PC-3 (cell line): ENCODE measurements around the gene LTBP1. TPM values are rescaled to one million over a fixed set of nuclear protein-coding genes. Genes with fewer than 3 reads are reported as not detected.

Experiments
- ATAC-seq: fragments of 200-7000 bp; cut with Tn5 transposase; 2 replicates; pipeline ENCODE4 v1.9.1; 2020; ENCODE audit warnings: mild to moderate bottlenecking, moderate library complexity
- BruUV-seq: library from RNA; stranded (reverse); fragments of 400-500 nt; replicated peaks from 2 replicates; lab custom pipeline; 2021; lab: Mats Ljungman, UMichigan
- CTCF ChIA-PET: fragments of 300-600 bp; sonication (Branson Sonifier 250); formaldehyde crosslinking; loops from one replicate; lab custom pipeline; 2022; ENCODE audit warnings: antibody characterized with exemption; lab: Charles Lee
- POLR2A ChIA-PET: fragments of 300-600 bp; sonication (Branson Sonifier 250); formaldehyde crosslinking; loops from one replicate; lab custom pipeline; 2022; ENCODE audit warnings: antibody characterized with exemption; ENCODE audit not compliant: unreplicated experiment; lab: Charles Lee
- DNase-seq: peaks from one replicate; pipeline ENCODE4 v3.0.0-alpha.2; 2015
- H2AFZ ChIP-seq: fragments of 300-600 bp; sonication (generic); 2 replicates; pipeline ENCODE4 v1.6.0; 2016; ENCODE audit warnings: antibody characterized with exemption, low read length
- H3F3A ChIP-seq: fragments of 300-600 bp; sonication (generic); one replicate; pipeline ENCODE4 v1.6.0; 2017; ENCODE audit warnings: antibody characterized with exemption, low read length, control low read depth, mild to moderate bottlenecking; ENCODE audit not compliant: unreplicated experiment
- H3K27ac ChIP-seq: fragments of 300-600 bp; sonication (generic); 2 replicates; pipeline ENCODE4 v1.5.1; 2016; ENCODE audit warnings: mild to moderate bottlenecking, low read length
- H3K27me3 ChIP-seq: fragments of 300-600 bp; sonication (generic); 2 replicates; pipeline ENCODE4 v1.6.1; 2016; ENCODE audit warnings: low read length, mixed read lengths
- H3K36me3 ChIP-seq: fragments of 300-600 bp; sonication (generic); 2 replicates; pipeline ENCODE4 v1.6.1; 2016; ENCODE audit warnings: low read depth, mixed run types, low read length, mixed read lengths
- H3K4me1 ChIP-seq: fragments of 300-600 bp; sonication (generic); 2 replicates; pipeline ENCODE4 v1.5.1; 2016; ENCODE audit warnings: low read length; ENCODE audit not compliant: insufficient read depth
- H3K4me2 ChIP-seq: fragments of 300-600 bp; sonication (generic); 2 replicates; pipeline ENCODE4 v1.6.0; 2016; ENCODE audit warnings: low read length
- H3K4me3 ChIP-seq: fragments of 300-600 bp; sonication (generic); 2 replicates; pipeline ENCODE4 v1.5.1; 2016; ENCODE audit warnings: mild to moderate bottlenecking, low read length, mixed read lengths
- H3K79me2 ChIP-seq: fragments of 300-600 bp; sonication (generic); 2 replicates; pipeline ENCODE4 v1.6.1; 2017; ENCODE audit warnings: low read length, mixed read lengths
- H3K9ac ChIP-seq: fragments of 300-600 bp; sonication (generic); 2 replicates; pipeline ENCODE4 v1.6.0; 2016; ENCODE audit warnings: mild to moderate bottlenecking, low read length
- H3K9me2 ChIP-seq: fragments of 300-600 bp; sonication (generic); replicated peaks from 2 replicates; pipeline ENCODE4 v1.6.1; 2016; ENCODE audit warnings: mixed run types, low read length, mixed read lengths
- H3K9me3 ChIP-seq: fragments of 300-600 bp; sonication (generic); 2 replicates; pipeline ENCODE4 v1.6.1; 2016; ENCODE audit warnings: low read length, mixed read lengths
- H4K20me1 ChIP-seq: fragments of 300-600 bp; sonication (generic); 2 replicates; pipeline ENCODE4 v1.6.1; 2016; ENCODE audit warnings: low read length, mixed read lengths
- CTCF ChIP-seq: fragments of 300-600 bp; sonication (generic); conservative IDR thresholded peaks from 2 replicates; pipeline ENCODE4 v1.5.1; 2017; ENCODE audit warnings: antibody characterized with exemption, low read depth, mild to moderate bottlenecking, low read length
- EZH2 ChIP-seq: fragments of 300-600 bp; sonication (generic); IDR thresholded peaks from one replicate; pipeline ENCODE4 v1.6.1; 2017; ENCODE audit warnings: antibody characterized with exemption, mild to moderate bottlenecking, low read length; ENCODE audit not compliant: unreplicated experiment
- EZH2phosphoT487 ChIP-seq: fragments of 300-600 bp; sonication (generic); IDR thresholded peaks from 2 replicates; pipeline ENCODE4 v1.6.1; 2018; ENCODE audit warnings: mild to moderate bottlenecking, antibody characterized with exemption, low read length, borderline replicate concordance
- intact Hi-C: fragments of 100-400 bp; cut with micrococcal nuclease; formaldehyde crosslinking; loops from 2 replicates; pipeline ENCODE4 v1.9.0; 2023
- total RNA-seq: library from RNA; depleted of rRNA; stranded (reverse); fragments of >200 nt; gene quantifications from 2 replicates; pipeline ENCODE4 v1.2.3, GENCODE V29; 2014

LTBP1 gene
- total RNA-seq, 1 experiment from 2014 or later: 45.9 TPM

GRCh38 chr2:33342171-33342570 is 395.4 kb downstream of the LTBP1 start:
- intact Hi-C loops: no loop called here
- Histone ChIP-seq H3K4me3 (no peak overlapping the region), H2AFZ (no peak overlapping the region), H3K4me1 (no peaks in the 10 kb centered on the region), H3K79me2 (no peaks in the 10 kb centered on the region), H3F3A (no peaks in the 10 kb centered on the region), H3K27me3 (no peaks in the 10 kb centered on the region), H3K9ac (no peak overlapping the region), H4K20me1 (no peaks in the 10 kb centered on the region), H3K36me3 (no peaks in the 10 kb centered on the region), H3K4me2 (no peak overlapping the region), H3K9me3 (no peaks in the 10 kb centered on the region), H3K9me2 (no peaks in the 10 kb centered on the region), H3K27ac (no peak overlapping the region)
- no TSS peak for BruUV-seq
- POLR2A ChIA-PET: no interaction called here
- TF ChIP-seq EZH2 (no peak), EZH2phosphoT487 (no peak), CTCF (no peak)
- CTCF ChIA-PET: no interaction called here
- ATAC-seq (peak; percentile 84), DNase-seq (peak; percentile 29)

DNA sequence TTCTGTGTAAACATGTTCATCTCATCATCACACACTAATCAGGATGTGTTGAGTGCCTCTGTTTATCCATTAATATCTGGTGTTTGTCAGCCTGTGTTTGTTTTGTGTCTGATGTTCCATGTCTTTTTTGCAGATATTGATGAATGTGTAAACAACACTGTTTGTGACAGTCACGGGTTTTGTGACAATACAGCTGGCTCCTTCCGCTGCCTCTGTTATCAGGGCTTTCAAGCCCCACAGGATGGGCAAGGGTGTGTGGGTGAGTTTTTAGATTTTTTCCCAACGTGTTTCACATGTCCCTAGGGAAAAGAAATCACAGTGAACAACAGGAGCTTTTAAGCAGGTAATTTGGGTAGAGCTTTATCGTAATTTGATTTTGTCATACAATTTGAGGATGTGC is 396.0 kb downstream of the LTBP1 start:
- no peak overlapping the region for H3K27ac ChIP-seq
- no peak for TF ChIP-seq EZH2phosphoT487
- no peak for TF ChIP-seq CTCF
- no peak for TF ChIP-seq EZH2
- ATAC-seq (no peak), DNase-seq (no peak)
- H4K20me1 ChIP-seq: no peaks in the 10 kb centered on the region
- no peaks in the 10 kb centered on the region for H3K79me2 ChIP-seq
- no peaks in the 10 kb centered on the region for H3K9me3 ChIP-seq
- H3K4me1 ChIP-seq: no peaks in the 10 kb centered on the region
- H3K27me3 ChIP-seq: no peaks in the 10 kb centered on the region
- H3K9ac ChIP-seq: no peak overlapping the region
- H3K9me2 ChIP-seq: no peaks in the 10 kb centered on the region
- 0 out of 2 replicates have a peak, but pooled peaks cover under 1% of the 10 kb centered on the region for H3K36me3 ChIP-seq
- no TSS peak for BruUV-seq
- no peak overlapping the region for H3K4me3 ChIP-seq
- ChIA-PET CTCF (no interaction called here), POLR2A (no interaction called here)
- no peaks in the 10 kb centered on the region for H3F3A ChIP-seq
- H2AFZ ChIP-seq: no peak overlapping the region
- intact Hi-C loops: no loop called here
- H3K4me2 ChIP-seq: no peak overlapping the region

DNA sequence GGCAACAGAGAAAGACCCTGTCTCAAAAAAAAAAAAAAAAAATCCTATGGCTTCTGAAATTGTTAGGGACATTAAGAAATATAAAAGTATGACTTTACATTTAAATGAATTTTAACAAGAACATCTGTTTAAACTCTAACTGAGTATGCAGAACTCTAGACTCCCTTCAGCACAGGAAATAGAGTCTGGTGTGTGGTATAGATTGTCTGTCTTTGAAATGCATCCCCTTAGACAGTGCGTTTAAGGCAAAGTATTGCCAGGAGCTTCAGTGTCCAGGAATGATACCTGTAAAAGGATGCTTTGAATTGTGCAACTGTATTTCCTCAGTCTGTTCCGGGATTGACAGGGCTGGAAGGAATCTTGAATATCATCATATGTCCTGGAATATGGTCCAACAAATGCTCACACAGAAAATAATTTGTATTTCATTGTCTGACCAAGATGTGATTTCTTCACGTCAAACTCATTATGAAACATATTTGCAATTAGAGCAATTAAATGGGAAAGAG is 396.7 kb downstream of the LTBP1 start:
- intact Hi-C loops: no loop called here
- no peaks in the 10 kb centered on the region for H3K9me2 ChIP-seq

More for the DNA sequence above, 396.7 kb downstream of the LTBP1 start:
- no peaks in the 10 kb centered on the region for H3F3A ChIP-seq
- ATAC-seq (no peak), DNase-seq (no peak)
- CTCF ChIA-PET: no interaction called here
- H3K36me3 ChIP-seq: peaks cover 7% of the 10 kb centered on the region; the same call in 1 of the 2 replicates
- H2AFZ ChIP-seq: no peak overlapping the region
- no peaks in the 10 kb centered on the region for H3K9me3 ChIP-seq
- no peaks in the 10 kb centered on the region for H3K79me2 ChIP-seq
- no peak overlapping the region for H3K9ac ChIP-seq
- H3K27me3 ChIP-seq: no peaks in the 10 kb centered on the region
- no TSS peak for BruUV-seq
- no peak for TF ChIP-seq EZH2
- TF ChIP-seq CTCF: no peak
- no peak for TF ChIP-seq EZH2phosphoT487
- no peak overlapping the region for H3K27ac ChIP-seq
- no peaks in the 10 kb centered on the region for H4K20me1 ChIP-seq
- H3K4me2 ChIP-seq: no peak overlapping the region
- no peak overlapping the region for H3K4me3 ChIP-seq
- H3K4me1 ChIP-seq: no peaks in the 10 kb centered on the region
- POLR2A ChIA-PET: no interaction called here
